Heart left ventricle (tissue), 13 donors: ENCODE results near the gene PYURF.

Source experiments
- CTCF ChIP-seq, 12 donors: fragments of 200-600 bp; sonication (generic) in 4 of 12; IDR thresholded peaks; one replicate each; pipeline versions ENCODE4 v1.5.0 to v1.8.0; 2018 to 2022; ENCODE audit warnings: antibody characterized with exemption in 12 of 12, mild to moderate bottlenecking in 5 of 12
- POLR2A ChIP-seq, 2 donors: fragments of 450-650 bp; IDR thresholded peaks; one replicate each; pipeline ENCODE4 v1.6.1; 2017; ENCODE audit warnings: antibody characterized with exemption in 2 of 2, mild to moderate bottlenecking in 2 of 2, moderate library complexity in 2 of 2
- donor health status: ischemic (EF 13 %, LVEDD 7.1; RV severe dilation, severe dysfunction).
- donor health status: DM: no; HTN: yes; CAD: no.
- donor health status: DM: no; HTN: no; CAD: no.
- donor health status: ischemic (EF 25% LVEDD 6.9; RV normal size, moderate dysfunction).
- donor health status: ischemic (EF 25% LVEDD 5.7; RV mildly dilated, moderate dysfunction).
- donor health status: ischemic (EF 35%, LVEDD 5.7; RV mildly dilated, moderate dysfunction).
- donor health status: nonischemic (EF 11% LVEDD 7.7; RV severe dilation, severe dysfunction).
- donor health status: DM: yes; HTN: yes; CAD: no.
- donor health status: PGD.
- donor health status: ischemic (EF 29% LVEDD 5.4; RV normal size, mild dysfunction).
- donor health status: nonischemic (EF 23%, LVEDD 6.1; RV moderate dilation, normal function).

DNA sequence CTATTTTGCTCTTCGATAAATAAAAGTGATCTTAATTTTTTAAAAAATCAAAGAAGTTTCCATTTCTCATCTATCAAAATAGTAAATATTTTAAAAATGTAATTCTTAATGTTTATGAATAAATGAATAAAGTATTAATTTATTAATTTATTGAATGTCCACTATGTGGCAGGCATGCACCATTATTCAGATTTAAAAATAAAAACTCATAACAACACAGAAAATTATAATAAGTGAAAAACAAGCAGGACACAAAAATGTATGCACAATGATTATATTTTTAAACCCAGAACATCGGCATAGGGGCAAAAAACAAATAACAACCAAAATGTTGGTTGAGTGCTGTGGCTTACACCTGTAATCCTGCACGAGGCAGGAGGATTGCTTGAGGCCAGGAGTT lies 5.3 kb upstream of the PYURF start:
- TF ChIP-seq CTCF (IDR thresholded peaks at IDR 0.05) (peak in 5 of 12 donors; percentile 12 to 38 (median 22)), POLR2A (IDR thresholded peaks at IDR 0.05) (no peak)
